ENCODE data around the gene IFIT1. TPM values are rescaled to one million over a fixed set of nuclear protein-coding genes. Genes with fewer than 3 reads are reported as not detected.

IFIT1 gene
- polyA plus RNA-seq, 1 donor (not counting 4 experiments of a cell fraction or from before 2014, with no cell fraction given), result 140 TPM

- FAIRE-seq, result no peak
- Histone ChIP-seq H3K9me3 (ENCODE audit: control insufficient read depth, low read depth, low read length) (no peaks in the 10 kb centered on the region), H3K4me1 (ENCODE audit: control insufficient read depth, extremely low read depth, insufficient read depth, low read length) (no peaks in the 10 kb centered on the region), H3K9me1 (ENCODE audit: control insufficient read depth, extremely low read depth, insufficient read depth, low read length) (no peaks in the 10 kb centered on the region), H3K27me3 (ENCODE audit: control insufficient read depth, extremely low read depth, insufficient read depth, low read length) (no peaks in the 10 kb centered on the region), H3K9ac (ENCODE audit: control insufficient read depth, extremely low read depth, insufficient read depth, low read length) (no peak overlapping the region), H3K36me3 (ENCODE audit: control insufficient read depth in 2 of 2, extremely low read depth in 1 of 2, insufficient read depth in 2 of 2, low read length in 2 of 2) (no peaks in the 10 kb centered on the region), H3K4me3 (ENCODE audit: control insufficient read depth in 2 of 3, extremely low read depth in 1 of 3, insufficient read depth in 2 of 3, low read depth in 1 of 3, low read length in 3 of 3) (no peak overlapping the region), H4K20me1 (ENCODE audit: control insufficient read depth, extremely low read depth, insufficient read depth, low read length) (no peaks in the 10 kb centered on the region), H3K79me2 (ENCODE audit: control insufficient read depth, insufficient read depth, low read length) (no peaks in the 10 kb centered on the region), H2AFZ (ENCODE audit: control insufficient read depth, low read length) (no peak overlapping the region), H3K27ac (ENCODE audit: control insufficient read depth, insufficient read depth, low read length) (no peak overlapping the region), H3K4me2 (ENCODE audit: control insufficient read depth, extremely low read depth, insufficient read depth, low read depth, low read length) (no peak overlapping the region)
- dilution Hi-C loops (cut with MboI; ENCODE audit: extremely low pct_ligation_motif_present, low sequenced_read_pairs), result no loop called here
- TF ChIP-seq CTCF (optimal IDR thresholded peaks at IDR 0.05 in 1 of 3, IDR thresholded peaks at IDR 0.05 in 1 of 3, conservative IDR thresholded peaks at IDR 0.05 in 1 of 3; ENCODE audit: extremely low read depth in 1 of 3, insufficient read depth in 2 of 3, low read length in 3 of 3) (no peak), EZH2 (IDR thresholded peaks at IDR 0.05; ENCODE audit: low read length) (no peak)
- DNase-seq (ENCODE audit: low read depth, low spot score), result no peak
Observed at GRCh38 chr10:89384474-89385340, 7.7 kb upstream of the IFIT1 start.

DNA sequence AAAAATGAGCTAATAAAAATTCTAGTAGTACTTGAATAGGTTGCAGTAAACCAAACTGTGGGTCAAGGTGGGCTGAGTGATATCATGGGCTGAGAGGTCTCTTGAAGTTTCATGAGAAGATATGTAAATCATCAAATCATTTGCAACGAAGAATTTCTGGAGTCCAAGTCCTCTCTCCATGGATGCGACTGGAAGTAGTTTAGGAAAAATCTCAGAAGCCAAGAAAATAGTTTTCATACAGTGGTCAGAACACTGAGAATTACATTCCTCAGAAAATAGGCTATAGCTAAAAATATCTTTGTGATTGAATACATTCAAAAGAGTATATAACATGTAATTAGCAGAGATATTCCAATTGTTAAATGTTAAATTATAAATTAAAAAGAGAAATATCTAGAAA, 3.6 kb upstream of the IFIT1 start:
- Histone ChIP-seq H4K20me1 (ENCODE audit: control insufficient read depth, extremely low read depth, insufficient read depth, low read length) (no peaks in the 10 kb centered on the region), H3K36me3 (ENCODE audit: control insufficient read depth in 2 of 2, extremely low read depth in 1 of 2, insufficient read depth in 2 of 2, low read length in 2 of 2) (no peaks in the 10 kb centered on the region), H3K79me2 (ENCODE audit: control insufficient read depth, insufficient read depth, low read length) (peaks cover 6% of the 10 kb centered on the region), H2AFZ (ENCODE audit: control insufficient read depth, low read length) (no peak overlapping the region), H3K27ac (ENCODE audit: control insufficient read depth, insufficient read depth, low read length) (no peak overlapping the region), H3K9me1 (ENCODE audit: control insufficient read depth, extremely low read depth, insufficient read depth, low read length) (no peaks in the 10 kb centered on the region), H3K9me3 (ENCODE audit: control insufficient read depth, low read depth, low read length) (no peaks in the 10 kb centered on the region), H3K4me3 (ENCODE audit: control insufficient read depth in 2 of 3, extremely low read depth in 1 of 3, insufficient read depth in 2 of 3, low read depth in 1 of 3, low read length in 3 of 3) (no peak overlapping the region), H3K4me1 (ENCODE audit: control insufficient read depth, extremely low read depth, insufficient read depth, low read length) (peaks cover 14% of the 10 kb centered on the region), H3K27me3 (ENCODE audit: control insufficient read depth, extremely low read depth, insufficient read depth, low read length) (no peaks in the 10 kb centered on the region), H3K4me2 (ENCODE audit: control insufficient read depth, extremely low read depth, insufficient read depth, low read depth, low read length) (no peak overlapping the region), H3K9ac (ENCODE audit: control insufficient read depth, extremely low read depth, insufficient read depth, low read length) (no peak overlapping the region)
- DNase-seq (ENCODE audit: low read depth, low spot score) (no peak), FAIRE-seq (no peak)
- TF ChIP-seq EZH2 (IDR thresholded peaks at IDR 0.05; ENCODE audit: low read length) (no peak), CTCF (optimal IDR thresholded peaks at IDR 0.05 in 1 of 3, IDR thresholded peaks at IDR 0.05 in 1 of 3, conservative IDR thresholded peaks at IDR 0.05 in 1 of 3; ENCODE audit: extremely low read depth in 1 of 3, insufficient read depth in 2 of 3, low read length in 3 of 3) (no peak)
- dilution Hi-C loops (cut with MboI; ENCODE audit: extremely low pct_ligation_motif_present, low sequenced_read_pairs), result no loop called here
